CD4-positive, alpha-beta T cell treated with Interleukin-4 for 1 hour (primary cell): ENCODE measurements around the gene DMBT1.

Experiments
- DNase-seq, 2 donors: peaks; one replicate each; pipeline ENCODE4 v3.0.0-alpha.2; 2020 to 2022

DMBT1 gene

GRCh38 chr10:122560279-122560804 lies at the start of gene DMBT1:
Gene DMBT1 (plus strand): TSS chr10:122560754. CDS start chr10:122560771, 17 bp downstream.
- DNase-seq, result no peak

GRCh38 chr10:122513053-122513452 lies 47.5 kb upstream of the DMBT1 start:
- no peak for DNase-seq

- no peak for DNase-seq
These were observed 46.3 kb upstream of the DMBT1 start for GRCh38 chr10:122514045-122514840.

GRCh38 chr10:122515022-122515424 lies 45.5 kb upstream of the DMBT1 start:
- DNase-seq, result no peak

GRCh38 chr10:122515588-122516231 lies 44.8 kb upstream of the DMBT1 start:
- peak; percentile 41 to 65 for DNase-seq

GRCh38 chr10:122516734-122517133 lies 43.8 kb upstream of the DMBT1 start:
- no peak for DNase-seq

GRCh38 chr10:122519144-122519543 lies 41.4 kb upstream of the DMBT1 start:
- no peak for DNase-seq

DNA sequence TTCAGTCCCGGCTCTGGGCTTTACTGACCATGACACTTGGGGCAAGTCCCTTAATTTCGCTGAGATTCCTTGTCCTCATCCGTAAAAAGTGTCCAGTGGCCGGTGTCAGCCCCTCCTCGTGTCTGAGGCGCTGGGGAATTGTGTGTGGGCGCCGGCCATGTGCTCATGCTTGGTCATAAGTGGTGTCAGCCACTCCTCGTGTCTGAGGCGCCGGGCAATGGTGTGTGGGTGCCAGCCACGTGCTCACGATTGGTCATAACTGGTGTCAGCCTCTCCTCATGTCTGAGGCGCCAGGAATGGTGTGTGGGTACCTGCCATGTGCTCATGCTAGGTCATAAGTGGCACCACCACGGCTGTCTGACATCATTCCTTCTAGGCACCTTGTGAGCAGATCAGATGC lies 40.7 kb upstream of the DMBT1 start:
- no peak for DNase-seq

DNA sequence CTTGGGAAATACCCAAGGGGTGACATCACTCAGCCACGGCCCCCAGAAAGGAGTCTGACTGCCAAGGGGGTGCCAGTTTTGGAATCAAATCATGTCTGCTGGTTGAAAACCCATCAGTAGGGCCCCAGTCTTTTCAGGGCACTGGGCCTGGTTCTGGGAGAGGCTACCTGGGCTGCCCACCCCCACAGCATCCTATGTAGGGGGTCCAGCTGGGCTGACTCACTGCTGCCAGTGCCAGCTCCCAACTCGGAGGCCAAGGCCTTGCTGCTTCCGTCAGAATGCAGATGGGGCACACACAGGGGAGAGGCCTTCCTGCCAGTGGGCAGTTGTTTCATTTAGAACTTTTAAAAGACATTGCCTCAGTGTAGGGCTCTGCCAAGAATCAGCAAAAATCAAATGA lies 39.5 kb upstream of the DMBT1 start:
- DNase-seq, result no peak

GRCh38 chr10:122524811-122525210 lies 35.7 kb upstream of the DMBT1 start:
- no peak for DNase-seq

DNA sequence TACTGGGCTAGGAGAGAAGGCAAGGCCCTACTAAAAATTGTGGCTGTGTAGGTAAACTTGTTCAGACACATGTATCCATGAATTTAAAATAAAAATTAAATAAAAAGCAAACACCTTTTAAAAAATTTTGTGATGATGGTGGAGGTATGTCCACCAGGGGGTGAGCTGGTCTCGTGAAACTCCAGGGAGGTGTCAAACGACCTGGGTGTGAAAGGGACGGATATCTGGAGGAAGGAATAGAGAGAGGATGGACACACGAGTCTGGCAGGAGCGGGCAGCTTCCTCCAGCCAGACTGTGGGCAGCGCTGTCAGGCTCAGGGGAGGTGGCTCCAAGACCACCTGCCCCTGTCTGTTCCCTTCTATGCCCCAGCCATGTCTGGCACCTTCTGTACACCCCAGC lies 34.8 kb upstream of the DMBT1 start:
- peak in 1 of 2 donors; percentile 41 for DNase-seq

GRCh38 chr10:122526892-122527291 lies 33.7 kb upstream of the DMBT1 start:
- no peak for DNase-seq

- DNase-seq, result peak in 1 of 2 donors; percentile 18
These were observed 30.4 kb upstream of the DMBT1 start for GRCh38 chr10:122530177-122530576.

DNA sequence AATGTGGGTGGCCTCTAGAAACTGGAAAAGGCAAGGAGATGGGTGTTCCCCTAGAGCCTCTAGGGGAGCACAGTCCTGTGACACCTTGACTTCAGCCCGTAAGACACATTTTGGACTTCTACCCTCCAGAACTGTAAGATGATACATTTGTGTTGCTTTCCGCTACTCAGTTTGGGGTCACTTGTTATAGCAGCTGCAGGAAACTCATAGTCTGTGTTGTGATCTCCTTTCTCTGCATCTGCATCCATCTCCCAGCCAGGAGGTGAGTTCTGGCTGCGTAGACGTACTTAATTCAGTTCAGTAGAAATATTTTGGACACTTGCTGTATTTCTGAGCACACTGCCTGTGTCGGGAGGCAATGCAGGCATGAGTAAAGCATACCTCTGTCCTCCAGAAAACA lies 29.3 kb upstream of the DMBT1 start:
- DNase-seq, result no peak

- no peak for DNase-seq
These were observed 28.6 kb upstream of the DMBT1 start for GRCh38 chr10:122531939-122532338.

DNA sequence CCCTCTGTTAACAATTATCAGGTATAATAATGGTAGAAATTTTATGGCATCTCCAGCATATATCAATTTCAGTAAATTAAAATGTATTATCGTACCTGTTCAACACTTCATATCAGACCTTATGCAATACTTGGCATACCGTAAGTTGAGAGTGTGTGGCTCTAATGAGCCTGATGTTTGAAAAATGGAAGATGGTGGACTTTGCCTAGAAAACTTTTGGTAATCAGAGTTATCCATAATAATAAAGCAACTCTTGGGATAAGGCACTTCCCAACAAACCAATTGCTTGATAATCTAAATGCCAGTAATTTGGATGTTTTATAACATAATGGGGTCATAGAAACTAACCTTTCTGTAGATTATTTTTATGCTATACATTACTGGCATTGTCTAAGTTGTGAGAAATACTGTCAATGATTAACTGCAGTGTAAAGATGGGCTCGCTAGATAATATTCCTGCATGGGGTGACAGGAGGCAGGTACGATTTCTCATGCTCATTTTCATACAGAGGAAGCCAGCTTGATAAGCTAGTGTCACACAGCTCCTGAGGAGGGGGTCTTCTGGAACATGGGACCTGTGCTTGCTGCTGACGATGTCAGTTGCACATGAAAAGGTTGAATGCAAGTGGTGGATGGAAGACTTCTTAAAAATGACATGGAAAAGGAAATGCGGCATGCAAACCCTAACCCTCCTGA lies 27.8 kb upstream of the DMBT1 start:
- DNase-seq, result no peak

- DNase-seq, result no peak
These were observed 23.0 kb upstream of the DMBT1 start for GRCh38 chr10:122537545-122537944.

- peak in 1 of 2 donors; percentile 47 for DNase-seq
These were observed 19.0 kb upstream of the DMBT1 start for GRCh38 chr10:122541541-122542002.

GRCh38 chr10:122543676-122544445 lies 16.7 kb upstream of the DMBT1 start:
- no peak for DNase-seq

DNA sequence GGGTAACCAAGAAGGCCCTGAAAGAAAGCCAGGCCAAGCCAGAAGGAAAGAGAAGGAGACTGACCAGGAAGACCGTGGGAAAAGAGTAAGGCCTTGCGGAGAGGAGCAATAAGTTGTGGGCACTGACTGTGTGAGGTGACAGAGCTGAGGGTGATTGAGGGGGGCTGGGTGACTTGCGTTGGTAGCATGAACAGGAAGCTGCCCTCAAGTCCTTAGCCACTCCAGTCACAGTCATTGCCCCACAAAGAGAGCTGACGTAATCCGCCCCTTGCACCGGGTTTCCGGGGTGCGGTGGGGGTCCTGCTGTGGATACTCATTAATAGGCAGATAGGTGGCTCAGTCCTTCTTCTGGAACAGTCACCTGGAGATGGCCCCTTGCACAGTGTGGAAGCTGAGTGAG lies 16.1 kb upstream of the DMBT1 start:
- DNase-seq, result peak; percentile 50 to 51

- no peak for DNase-seq
These were observed 14.3 kb upstream of the DMBT1 start for GRCh38 chr10:122546242-122546641.

DNA sequence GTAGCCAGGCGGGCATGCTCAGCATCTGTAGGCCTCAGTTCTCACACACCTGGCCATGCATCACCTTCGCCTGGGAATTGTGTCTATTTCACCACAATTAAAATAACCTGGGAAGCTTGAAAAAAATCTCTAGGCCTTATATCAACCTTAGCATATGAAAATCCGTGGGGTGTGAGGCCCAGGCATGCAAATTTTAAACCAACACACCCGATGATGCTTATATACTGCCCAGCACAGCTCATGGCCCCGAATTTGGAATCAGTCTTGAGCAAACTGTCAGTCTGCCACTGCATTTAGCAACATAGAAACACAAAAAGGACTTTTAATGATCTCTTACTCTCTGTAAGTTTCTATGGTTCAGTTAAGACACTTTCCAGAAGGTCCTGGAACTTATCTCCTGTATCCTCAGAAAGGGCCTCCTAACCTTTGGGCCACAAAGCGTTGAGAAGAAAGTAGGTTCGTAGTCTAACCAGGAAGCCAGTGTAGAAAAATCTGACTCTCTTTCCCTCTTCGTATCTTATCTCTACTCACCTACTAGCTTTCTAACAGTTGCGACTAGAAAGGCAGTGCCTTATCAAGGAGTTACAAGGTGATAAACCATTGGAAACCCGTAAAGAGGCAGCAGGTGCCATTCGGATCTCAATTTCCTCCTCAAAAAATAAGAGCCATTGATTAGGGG lies 12.0 kb upstream of the DMBT1 start:
- DNase-seq, result no peak
